Measurements from ENCODE around the gene FAM53A.

The FAM53A gene

GRCh38 chr4:1601852-1602654 is 82.1 kb downstream of the FAM53A start:
- no peak for FAIRE-seq

GRCh38 chr4:1601533-1601835 is 82.6 kb downstream of the FAM53A start:
- no peak for FAIRE-seq

GRCh38 chr4:1600811-1601532 is 83.1 kb downstream of the FAM53A start:
- FAIRE-seq = no peak

- no peak for FAIRE-seq
These were observed 83.8 kb downstream of the FAM53A start for GRCh38 chr4:1600211-1600780.

- no peak for FAIRE-seq
These were observed 84.5 kb downstream of the FAM53A start for GRCh38 chr4:1599491-1600210.

GRCh38 chr4:1599026-1599481 is 85.1 kb downstream of the FAM53A start:
- no peak for FAIRE-seq

- FAIRE-seq = no peak
These were observed 85.7 kb downstream of the FAM53A start for GRCh38 chr4:1598206-1599025.

GRCh38 chr4:1597021-1597931 is 86.8 kb downstream of the FAM53A start:
- FAIRE-seq = no peak

GRCh38 chr4:1596393-1596792 is 87.7 kb downstream of the FAM53A start:
- no peak for FAIRE-seq

GRCh38 chr4:1595789-1596325 is 88.3 kb downstream of the FAM53A start:
- FAIRE-seq = no peak

- FAIRE-seq = no peak
These were observed 89.0 kb downstream of the FAM53A start for GRCh38 chr4:1594871-1595788.

- no peak for FAIRE-seq
These were observed 90.2 kb downstream of the FAM53A start for GRCh38 chr4:1593881-1594345.

- FAIRE-seq = no peak
These were observed 90.7 kb downstream of the FAM53A start for GRCh38 chr4:1593458-1593857.

GRCh38 chr4:1592709-1593417 is 91.2 kb downstream of the FAM53A start:
- FAIRE-seq = no peak

- FAIRE-seq = no peak
These were observed 91.9 kb downstream of the FAM53A start for GRCh38 chr4:1592068-1592708.

GRCh38 chr4:1591107-1591506 is 93.0 kb downstream of the FAM53A start:
- no peak for FAIRE-seq

GRCh38 chr4:1590244-1590643 is 93.9 kb downstream of the FAM53A start:
- FAIRE-seq = no peak

Data from A204.1 (cell line).